Umbilical cord (tissue), 2 donors: ENCODE measurements around the gene FRAT2. TPM values are rescaled to one million over a fixed set of nuclear protein-coding genes. Genes with fewer than 3 reads are reported as not detected.

Experiments used
- DNase-seq: peaks from one replicate; pipeline ENCODE4 v3.0.0-alpha.2; 2015; ENCODE audit warnings: low spot score
- total RNA-seq: library from RNA; depleted of rRNA; stranded (reverse); fragments of >200 nt; gene quantifications from one replicate; pipeline ENCODE4 v1.2.3, GENCODE V29; 2014; ENCODE audit warnings: low replicate concordance; ENCODE audit not compliant: insufficient read depth

FRAT2 gene, protein sequence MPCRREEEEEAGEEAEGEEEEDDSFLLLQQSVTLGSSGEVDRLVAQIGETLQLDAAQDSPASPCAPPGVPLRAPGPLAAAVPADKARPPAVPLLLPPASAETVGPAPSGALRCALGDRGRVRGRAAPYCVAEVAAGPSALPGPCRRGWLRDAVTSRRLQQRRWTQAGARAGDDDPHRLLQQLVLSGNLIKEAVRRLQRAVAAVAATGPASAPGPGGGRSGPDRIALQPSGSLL
- total RNA-seq, result 5.1 TPM

DNA sequence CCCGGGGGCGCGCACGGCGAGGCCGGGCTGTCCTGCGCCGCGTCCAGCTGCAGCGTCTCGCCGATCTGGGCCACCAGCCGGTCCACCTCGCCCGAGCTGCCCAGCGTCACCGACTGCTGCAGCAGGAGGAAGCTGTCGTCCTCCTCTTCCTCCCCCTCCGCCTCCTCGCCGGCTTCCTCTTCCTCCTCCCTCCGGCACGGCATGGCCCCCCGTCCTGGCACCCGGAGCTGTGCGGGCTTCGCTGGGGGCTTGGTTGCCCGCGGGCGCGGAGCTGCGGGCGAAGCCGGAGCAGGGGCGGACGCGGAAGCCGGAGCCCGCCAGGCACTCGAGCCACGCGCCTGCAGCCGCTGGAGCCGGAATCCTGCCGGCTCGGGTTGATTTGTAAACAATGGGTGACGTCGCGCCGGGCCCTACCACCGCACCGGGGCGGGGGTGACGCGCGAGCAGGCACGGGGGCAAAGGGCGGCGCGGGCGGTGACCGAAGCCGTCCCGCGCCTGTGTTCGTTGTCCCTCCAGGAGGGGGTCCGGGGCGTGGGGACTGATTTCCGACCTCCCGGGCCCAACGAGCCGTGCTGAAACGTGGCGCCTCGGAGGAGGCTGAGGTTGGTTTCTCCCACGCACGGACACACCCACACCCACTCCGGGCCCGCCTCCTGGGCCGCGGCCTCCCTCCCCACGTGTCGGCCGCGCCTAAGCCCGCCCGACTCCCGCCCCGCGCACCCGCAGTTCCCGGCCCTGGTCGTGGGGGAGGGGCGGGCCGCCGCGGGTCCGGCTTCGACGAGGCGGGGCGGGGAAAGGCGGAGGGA lies at the start of gene FRAT2:
FRAT2 (minus strand) TSS at position 360 of the 806 bp plus-strand sequence; CDS start at position 203, 157 bp downstream.
- peak; percentile 94 for DNase-seq

DNA sequence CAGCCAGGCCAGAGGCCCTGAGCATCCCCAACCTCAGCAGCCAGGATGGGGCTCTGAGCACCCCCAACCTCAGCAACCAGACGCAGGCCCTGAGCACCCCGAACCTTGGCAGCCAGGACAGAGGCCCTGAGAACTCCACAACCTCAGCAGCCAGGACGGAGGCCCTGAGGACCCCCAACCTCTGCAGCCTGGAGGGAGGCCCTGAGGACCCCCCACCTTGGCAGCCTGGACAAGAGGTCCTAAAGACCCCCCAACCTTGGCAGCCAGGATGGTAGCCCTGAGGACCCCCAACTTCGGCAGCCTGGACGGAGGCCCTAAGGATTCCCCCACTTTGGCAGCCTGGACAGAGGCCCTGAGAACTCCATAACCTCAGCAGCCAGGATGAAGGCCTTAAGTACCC lies 49.6 kb upstream of the FRAT2 start:
- DNase-seq, result no peak

DNA sequence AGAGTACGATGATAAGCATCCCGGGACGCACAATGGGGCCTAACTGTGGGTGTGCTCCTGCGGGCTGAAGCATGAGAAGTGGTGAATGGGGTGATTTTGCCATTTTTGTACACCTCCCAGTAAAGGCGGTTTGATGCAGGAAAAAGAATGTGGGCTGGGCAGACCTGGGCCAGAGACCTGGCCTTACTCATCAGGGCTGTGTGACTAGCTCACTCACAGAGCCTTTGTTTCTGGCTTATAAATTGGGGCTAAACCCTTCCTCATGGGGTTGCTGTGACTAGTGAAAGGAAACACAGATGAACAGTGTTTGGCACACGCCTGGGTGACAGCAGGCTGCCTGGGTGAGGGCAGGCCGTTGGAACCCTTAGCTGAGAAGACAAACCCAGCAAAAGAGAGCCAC lies 48.6 kb upstream of the FRAT2 start:
- DNase-seq, result no peak

DNA sequence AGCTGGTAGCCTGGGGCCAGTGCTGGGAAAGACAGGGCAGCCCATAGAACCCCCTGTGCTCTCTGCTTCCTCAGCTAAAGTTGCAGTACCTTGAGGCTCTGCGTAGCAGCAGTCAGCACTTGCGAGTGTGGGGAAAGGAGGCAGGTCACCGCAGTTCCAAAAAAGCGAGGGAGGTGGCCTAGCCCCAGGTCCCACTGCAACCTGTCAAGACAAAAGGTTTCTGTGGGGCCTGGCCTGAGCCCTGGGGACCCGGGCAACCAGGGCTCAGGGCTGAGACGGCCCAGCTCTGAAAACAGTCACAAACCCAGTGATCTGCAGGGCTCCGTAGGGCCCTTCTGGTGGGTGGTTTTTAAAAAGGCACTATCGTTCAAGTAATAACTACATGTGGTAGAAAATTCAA lies 47.1 kb upstream of the FRAT2 start:
- no peak for DNase-seq

DNA sequence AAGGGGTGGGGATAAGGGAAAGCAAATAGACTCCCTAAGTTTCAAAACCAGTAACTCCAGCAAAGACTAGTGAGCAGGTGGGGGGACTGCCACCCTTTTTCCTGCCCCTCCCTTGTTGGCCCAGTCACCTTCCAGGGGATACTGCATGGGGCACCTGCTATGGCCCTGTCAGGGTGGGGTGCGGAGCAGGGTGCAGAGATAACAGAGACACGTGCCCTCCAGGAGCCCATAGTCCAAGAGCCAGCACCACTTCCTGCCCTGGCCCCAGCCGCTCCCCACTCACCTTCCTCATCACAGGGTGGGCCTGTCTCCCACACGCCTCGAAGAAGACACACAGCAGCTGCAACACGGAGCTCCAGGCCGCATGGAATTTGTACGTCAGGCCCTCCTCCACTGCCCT lies 46.0 kb upstream of the FRAT2 start:
- DNase-seq, result no peak

DNA sequence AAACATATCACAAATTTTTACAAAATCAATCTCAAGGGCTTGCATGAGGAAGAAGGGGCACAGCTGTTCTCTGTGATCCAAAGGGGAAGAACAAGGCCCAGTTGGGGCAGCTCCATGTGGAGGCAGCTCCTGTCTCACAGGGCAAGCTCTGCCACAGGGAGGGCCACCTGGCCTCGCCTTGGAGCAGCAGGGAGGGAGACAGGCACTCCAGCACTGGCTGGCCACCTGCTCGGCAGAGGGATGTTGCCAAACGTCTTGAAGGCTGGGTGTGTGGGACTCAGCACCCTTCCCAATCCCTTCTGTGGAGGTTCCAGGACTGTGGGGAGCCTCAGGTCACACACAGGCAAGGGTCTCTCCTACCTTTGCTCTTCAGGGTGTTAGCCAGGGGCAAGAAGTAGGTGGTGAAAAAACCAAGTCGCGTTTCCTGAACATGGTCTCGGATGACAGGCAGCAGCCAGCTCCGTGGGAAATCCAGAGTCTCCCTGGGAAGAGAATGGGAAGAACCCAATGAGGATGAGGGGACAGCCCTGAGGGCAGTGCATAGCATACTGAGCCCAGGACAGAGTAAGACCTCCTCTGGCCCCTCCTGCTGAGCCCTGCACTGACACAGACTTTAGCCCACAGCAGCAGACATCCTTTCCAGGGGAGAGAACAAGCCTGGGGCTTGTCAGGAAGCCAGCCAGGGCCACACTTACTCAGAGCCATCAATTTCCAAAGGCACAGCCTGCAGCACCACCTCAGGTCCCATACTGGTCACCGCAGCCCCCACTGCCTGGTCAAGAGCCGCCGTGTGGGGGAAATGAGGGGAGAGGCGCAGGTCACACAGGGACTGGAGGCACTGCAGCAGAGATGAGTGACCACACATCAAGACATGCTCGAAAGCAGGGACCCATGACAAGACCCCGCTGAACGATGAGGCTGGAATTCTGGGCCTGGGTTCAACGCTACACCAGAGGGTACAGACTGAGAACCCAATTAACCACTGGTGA lies 44.7 kb upstream of the FRAT2 start:
- no peak for DNase-seq

DNA sequence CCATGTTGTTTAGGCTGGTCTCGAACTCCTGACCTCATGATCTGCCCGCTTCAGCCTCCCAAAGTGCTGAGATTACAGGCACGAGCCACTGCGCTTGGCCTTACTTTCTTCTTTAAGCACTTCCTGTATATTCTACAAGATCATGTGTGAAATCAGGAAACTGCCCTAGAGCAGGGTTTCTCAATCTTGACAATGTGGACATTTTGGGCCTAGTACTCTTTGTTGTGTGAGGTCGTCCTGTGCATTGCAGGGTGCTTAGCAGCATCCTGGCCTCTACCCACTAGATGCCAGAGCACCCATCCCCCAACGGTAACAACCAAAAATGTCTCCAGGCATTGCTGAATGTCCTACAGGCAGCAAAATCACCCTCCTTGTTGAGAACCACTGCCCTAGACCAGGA lies 41.9 kb upstream of the FRAT2 start:
- DNase-seq, result no peak

DNA sequence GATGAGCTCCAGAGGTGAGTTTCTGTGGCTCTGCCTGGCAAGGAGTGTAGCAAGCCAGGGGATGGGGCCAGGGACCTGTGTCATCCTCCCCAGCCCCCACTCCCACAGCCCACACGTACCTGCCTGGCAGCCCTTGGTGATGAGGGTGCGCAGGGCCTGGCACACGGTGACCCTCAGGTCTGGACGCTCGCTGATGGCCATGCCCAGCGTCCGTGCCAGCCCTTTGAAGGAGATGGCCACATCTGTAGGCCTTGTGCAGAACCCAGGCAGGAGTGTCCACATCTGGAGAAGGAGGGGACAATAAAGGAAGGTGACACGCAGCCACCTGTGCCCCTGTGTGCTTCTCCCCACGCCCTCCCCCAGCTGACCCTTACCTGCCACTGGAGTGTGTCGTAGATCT lies 38.9 kb upstream of the FRAT2 start:
- DNase-seq, result no peak

DNA sequence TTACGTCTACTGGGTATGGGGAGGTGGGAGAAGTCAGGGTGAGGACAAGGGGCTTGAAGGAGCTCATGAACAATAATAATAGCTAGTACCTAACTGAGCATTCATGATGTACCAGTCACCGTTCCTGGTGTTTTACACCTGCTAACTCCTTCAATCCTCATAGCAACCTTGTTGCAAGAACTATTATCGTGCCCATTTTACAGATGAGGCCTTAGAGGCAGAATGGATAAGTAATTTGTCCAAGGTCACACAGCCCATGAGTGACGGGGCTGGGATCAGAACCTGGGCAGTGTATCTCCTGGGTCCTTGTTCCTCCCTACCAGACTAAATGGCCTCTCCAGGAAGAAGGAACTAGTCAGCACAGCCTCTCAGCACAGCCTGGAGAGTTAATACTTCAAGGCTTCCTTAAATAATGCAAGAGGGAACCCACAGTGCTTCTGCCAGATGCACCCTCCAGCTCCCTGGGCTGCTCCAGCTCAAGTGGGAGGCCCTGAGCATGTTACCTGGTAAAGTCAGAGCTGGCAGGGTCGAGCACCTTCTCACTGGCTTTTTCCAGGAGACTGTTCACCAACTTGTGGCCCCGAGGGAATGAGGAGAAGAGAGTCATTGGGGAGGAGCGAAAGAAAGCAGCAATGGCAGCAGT lies 37.8 kb upstream of the FRAT2 start:
- DNase-seq, result no peak

DNA sequence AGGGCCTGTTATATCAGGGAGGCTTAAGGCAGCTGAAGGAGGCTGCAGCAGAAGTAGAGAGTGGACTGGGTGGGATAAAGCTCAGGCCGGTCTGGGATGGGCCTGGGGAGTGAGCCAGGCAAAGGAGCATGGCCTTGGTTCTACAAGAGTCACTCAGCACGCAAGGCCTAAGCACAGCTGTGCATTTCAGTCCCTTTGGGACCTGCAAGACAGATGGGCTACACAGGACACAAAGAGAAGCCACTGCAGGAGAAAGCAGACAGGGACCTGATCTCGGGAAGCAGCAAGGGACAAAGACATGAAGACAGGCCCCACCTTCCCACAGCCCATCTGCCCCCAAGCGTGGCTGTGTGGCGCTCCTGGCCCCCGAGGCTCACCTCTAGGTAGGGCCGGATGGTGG lies 37.2 kb upstream of the FRAT2 start:
- no peak for DNase-seq

DNA sequence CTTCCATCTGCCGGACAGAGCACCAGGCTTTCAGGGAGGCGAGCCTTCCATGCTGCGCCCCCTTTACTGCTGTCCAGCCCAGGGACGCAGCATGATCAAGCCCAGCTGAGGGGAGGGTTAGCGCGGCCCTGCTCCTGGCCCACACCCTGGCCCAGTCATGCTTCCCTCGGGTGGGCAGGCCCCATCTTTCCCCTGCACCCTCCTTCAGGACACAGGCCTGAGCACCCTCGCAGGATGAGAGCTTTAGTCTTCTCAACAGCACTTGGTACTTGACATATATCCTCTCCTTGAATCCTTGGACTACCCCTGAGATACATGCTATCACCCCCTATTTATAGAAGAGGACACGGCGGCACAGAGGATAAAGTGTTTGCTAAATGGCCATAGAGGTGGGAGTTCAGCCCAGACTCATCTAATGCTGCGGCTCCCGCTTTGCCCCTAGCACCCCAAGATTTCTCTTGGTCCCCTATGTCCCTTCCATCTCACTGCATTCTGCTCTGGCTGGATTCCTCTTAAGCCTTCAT lies 32.7 kb upstream of the FRAT2 start:
- DNase-seq, result no peak

DNA sequence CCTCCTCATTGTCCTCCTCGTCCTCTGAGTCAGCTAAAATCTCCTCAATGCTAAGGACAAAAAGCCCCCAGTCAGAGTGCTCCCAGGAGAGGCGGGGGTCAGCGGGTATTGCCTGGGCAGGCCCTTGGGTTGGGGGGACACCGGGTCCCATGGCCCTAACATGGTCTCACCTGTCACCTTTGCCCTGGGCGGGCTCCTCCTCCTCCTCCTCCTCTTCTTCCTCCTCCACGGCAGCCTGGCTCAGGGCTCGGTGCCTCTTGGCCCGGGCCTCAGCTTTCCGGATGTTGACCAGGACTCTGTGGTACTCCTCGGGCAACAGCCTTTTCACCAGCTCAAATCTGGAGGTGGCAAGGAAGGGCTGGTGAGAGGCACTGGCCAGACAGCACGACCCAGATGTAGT lies 32.0 kb upstream of the FRAT2 start:
- no peak for DNase-seq

DNA sequence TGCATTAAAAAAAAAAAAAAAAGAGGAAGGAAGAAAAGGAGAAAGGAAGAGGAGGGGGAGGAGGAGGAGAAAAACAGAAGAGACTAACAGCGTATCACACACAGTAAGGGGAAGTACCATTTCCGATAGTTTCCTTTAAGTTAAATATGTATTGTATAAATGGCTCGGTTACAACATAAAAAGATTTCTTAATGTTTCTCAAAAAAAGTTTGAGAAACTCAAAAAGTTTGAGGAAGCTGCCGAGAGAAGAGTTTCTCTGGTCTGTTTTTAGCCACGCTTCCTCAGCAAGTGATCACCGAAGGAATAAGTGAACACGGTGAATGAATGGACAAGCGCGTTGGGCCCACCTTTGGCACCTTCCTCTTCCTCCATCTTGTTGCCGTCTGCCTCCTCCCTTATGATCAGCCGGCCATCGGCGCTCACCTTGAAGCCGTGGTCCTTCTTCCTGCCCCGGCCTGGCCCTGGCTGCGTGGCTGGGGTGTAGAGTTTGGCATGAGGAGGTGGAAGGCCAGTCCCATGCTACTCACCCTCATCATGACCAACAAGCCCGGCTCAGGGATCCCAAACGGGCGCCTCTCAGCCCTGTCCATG lies 31.3 kb upstream of the FRAT2 start:
- DNase-seq, result peak; percentile 35

DNA sequence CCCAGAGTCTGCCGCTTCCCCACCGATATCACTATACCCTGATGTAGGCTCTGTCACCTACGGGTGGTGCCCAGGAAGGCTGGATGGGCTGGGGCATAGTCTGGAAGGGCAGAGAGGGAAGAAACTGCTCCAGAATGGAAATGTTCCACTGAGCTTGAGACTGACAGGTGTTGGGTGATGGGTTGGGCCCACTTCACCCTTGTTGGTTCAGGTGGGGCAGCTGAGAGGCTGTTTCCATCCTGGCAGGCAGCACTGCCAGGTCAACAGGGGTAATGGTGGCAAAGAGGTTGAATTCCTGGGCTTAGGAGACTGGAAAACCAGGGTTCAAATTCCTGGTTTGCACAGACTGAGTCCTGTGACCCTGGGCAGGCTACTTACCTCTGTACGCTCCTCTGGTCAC lies 28.5 kb upstream of the FRAT2 start:
- no peak for DNase-seq

DNA sequence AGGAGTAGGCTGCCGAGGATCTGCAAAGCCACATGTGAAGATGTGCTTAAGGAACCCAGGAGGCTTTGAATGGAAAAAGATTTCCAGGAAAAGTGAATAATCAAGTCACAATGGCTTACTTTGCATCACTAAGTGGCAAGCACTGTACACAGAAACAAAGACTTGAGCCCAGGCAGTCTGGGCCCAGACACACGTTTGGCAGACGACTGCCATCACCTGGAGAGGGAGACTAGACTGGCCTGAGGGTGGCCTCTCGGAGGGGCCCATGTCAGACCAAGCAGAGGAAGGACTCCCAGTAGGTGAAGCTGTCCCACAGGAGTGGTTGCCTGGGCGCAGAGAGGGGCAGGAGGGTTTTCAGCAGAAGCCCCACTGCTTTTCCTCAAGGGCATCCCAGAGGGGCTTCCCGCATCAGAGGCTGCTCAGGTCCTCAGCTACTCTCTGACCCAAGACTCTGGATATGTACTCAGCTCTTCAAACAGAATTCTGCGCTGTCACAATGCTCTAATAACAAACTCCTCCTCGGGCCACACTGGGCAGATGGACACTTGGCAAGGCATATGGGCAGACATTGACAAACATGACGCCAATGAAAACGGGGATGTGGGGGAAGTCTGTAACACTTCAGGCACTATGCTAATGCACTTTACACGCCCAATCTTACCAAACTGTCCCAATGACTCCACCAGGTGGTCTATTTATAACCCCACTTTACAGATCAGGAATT lies 27.9 kb upstream of the FRAT2 start:
- DNase-seq, result no peak

DNA sequence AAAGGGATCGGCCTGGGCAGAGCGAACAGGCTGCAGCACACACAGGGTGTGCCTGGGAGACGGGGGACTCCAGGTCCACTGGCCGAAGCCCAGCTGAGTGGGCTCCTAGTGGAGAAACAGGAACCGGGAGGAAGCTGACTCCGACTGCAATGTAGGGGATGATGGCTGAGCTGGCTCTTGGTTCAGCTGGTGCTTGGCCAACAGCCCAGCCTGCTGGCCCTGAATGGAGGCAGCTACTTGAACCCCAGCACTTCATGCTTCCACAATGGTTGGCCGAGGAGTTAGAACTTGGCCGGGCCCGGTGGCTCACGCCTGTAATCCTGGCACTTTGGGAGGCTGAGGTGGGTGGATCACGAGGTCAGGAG lies 27.0 kb upstream of the FRAT2 start:
- DNase-seq, result no peak

DNA sequence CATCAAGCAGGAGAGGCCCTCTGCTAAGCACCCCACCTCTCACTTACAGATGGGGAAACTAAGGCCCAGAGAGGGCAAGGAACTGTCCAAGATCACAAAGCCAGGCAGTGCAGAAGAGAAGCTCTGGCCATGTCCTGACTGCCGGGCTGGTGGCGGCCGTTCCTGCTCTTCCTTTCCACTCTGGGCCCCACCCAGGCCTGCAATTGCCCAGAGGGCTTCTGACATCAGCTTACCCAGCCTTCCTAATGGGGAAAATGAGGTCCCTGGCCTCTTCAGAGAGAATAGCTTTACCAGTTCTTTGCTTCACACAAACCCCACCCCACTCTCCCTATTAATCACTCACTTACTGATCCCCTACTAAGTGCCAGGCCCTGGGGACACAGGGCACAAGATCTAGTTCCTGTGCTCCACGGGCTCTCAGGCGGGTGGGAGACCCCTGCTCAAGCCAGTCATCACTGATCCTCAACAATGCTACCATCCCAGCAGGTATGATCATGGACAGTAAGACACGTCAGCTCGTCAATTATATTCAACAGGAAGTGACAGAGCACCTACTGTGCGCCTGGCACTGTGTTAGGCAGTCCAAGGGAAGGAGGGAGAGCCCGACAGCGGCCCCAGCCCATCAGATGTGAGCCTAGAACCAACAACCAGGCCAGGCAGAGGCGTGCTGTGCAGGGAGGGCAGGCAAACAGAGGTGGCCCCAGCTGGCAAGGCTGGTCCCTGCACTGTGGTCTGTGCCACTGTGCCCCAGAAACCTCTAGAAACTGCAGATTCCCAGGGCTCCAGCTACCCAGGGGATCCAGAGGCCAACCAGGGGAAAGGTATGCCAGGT lies 26.4 kb upstream of the FRAT2 start:
- no peak for DNase-seq

DNA sequence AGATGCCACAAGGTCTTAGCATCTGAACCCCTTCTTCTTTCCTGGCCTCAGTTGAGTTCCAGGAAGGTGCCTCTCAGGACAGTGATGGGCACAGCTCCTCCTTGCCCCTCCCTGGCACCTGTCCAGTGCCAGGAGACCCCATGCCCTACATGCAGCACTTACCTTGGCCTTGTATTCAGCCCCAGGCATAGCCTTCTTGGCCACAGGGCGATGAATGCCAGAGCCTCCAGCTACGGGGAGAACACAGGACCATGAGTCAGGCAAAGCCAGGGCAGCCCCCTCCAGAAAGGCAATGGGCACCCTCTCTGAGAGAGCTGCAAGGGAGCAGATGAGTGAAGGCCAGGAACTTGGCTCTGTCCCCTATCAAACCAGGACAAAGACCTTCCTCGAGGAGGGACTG lies 24.3 kb upstream of the FRAT2 start:
- no peak for DNase-seq

DNA sequence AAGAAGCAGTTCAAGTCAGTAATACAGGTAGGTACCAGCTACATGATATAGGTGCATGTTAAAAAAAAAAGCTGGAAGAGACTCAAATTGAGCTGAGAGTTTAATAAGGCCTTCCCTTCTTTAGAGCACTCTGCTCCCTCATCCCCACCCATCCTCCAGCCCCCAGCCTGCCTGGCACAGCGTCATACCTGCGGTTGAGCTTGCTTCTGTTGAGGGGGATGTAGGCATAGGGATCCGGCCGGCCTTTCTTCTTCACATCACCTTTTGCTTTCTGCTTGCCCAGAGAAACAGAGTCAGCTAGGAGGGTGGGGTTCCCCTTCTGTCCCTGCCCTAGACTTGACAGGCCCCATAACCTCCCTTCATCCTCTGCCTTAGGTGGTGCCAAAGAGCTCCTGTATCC lies 23.8 kb upstream of the FRAT2 start:
- no peak for DNase-seq
